GM12874 (cell line): ENCODE measurements around the gene FAH.

Experiments used
- CTCF ChIP-seq: IDR thresholded peaks from 2 replicates; pipeline ENCODE4 v1.5.1; 2011; ENCODE audit warnings: low read depth, mild to moderate bottlenecking, control low read depth, low read length, moderate library complexity; ENCODE audit not compliant: insufficient read depth

The FAH gene

GRCh38 chr15:80132382-80132781 lies 20.4 kb upstream of the FAH start:
- no peak for TF ChIP-seq CTCF

- TF ChIP-seq CTCF = no peak
Observed at GRCh38 chr15:80136854-80137253, 15.9 kb upstream of the FAH start.

- no peak for TF ChIP-seq CTCF
Observed at GRCh38 chr15:80138961-80139360, 13.8 kb upstream of the FAH start.

GRCh38 chr15:80140909-80141308 lies 11.9 kb upstream of the FAH start:
- no peak for TF ChIP-seq CTCF

- no peak for TF ChIP-seq CTCF
Observed at GRCh38 chr15:80141916-80142598, 10.7 kb upstream of the FAH start.

- no peak for TF ChIP-seq CTCF
Observed at GRCh38 chr15:80142646-80143045, 10.2 kb upstream of the FAH start.

GRCh38 chr15:80151148-80151547 lies 1.7 kb upstream of the FAH start:
- no peak for TF ChIP-seq CTCF
